Motor neuron (in vitro differentiated cells): ENCODE data around the gene STAG1. TPM values are rescaled to one million over a fixed set of nuclear protein-coding genes. Genes with fewer than 3 reads are reported as not detected.
"Not testable (repeated sequence)": the region's sequence is repeated elsewhere in the genome, so short reads cannot be mapped to it uniquely, and the experiment has no call there.

Experiments
- ATAC-seq, 8 experiments: fragments of 200-7000 bp; cut with Tn5 transposase; replicated peaks in 6 of 8; 2 replicates each; pipeline ENCODE4 v1.8.0; 2021; ENCODE audit warnings: mild to moderate bottlenecking in 8 of 8, moderate library complexity in 8 of 8
- H3K27ac ChIP-seq, 2 donors: fragments of 250-450 bp; sonication (Bioruptor Pico); 2 replicates each; pipeline ENCODE4 v1.9.0; 2021; ENCODE audit warnings: antibody characterized with exemption in 2 of 2, mild to moderate bottlenecking in 2 of 2, moderate library complexity in 1 of 2
- H3K4me1 ChIP-seq, 2 donors: fragments of 250-450 bp; sonication (Bioruptor Pico); replicated peaks in 1 of 2; 2 replicates each; pipeline ENCODE4 v1.6.1; 2021; ENCODE audit warnings: antibody characterized with exemption in 2 of 2, mild to moderate bottlenecking in 2 of 2, moderate library complexity in 1 of 2
- H3K4me3 ChIP-seq, 5 donors: fragments of 250-450 bp; sonication (Bioruptor Pico); 2 replicates each; pipeline ENCODE4 v1.9.0; 2021; ENCODE audit warnings: antibody characterized with exemption in 5 of 5, mild to moderate bottlenecking in 5 of 5, moderate library complexity in 4 of 5
- WGBS, 10 experiments: fragments of 450-650 bp; shearing (Covaris generic); methylation state at CpG; one replicate each; pipeline ENCODE4 v1.0.0; 2022; 5-methylcytosine and 5-hydroxymethylcytosine counted together
- in situ Hi-C, 9 experiments: fragments of 400-800 bp; cut with MboI; loops; one replicate each; pipeline ENCODE4 v1.15.0; 2021; ENCODE audit warnings: low sequenced_read_pairs in 9 of 9, low pct_unique_long_range_greater_than_20kb in 2 of 9; ENCODE audit not compliant: unreplicated experiment in 9 of 9
- total RNA-seq, 8 experiments: library from RNA; unstranded; fragments of 300-600 nt; gene quantifications; 2 replicates each; pipeline versions ENCODE4 v1.2.3 to v1.2.4, GENCODE V29; 2022

STAG1 gene
- total RNA-seq, 8 experiments from 2014 or later, result 19.1 to 36.9 (median 29.4) TPM

- no peak overlapping the region for H3K4me3 ChIP-seq
- H3K27ac ChIP-seq, result no peak overlapping the region
- in situ Hi-C loops, result no loop called here
- H3K4me1 ChIP-seq, result no peaks in the 10 kb centered on the region
- ATAC-seq, result no peak
- 74 to 100% (median 88%) methylated on average over 1 to 4 of the region's 4 CpGs for WGBS, 10 experiments
Measured at GRCh38 chr3:136495213-136495612, 257.0 kb downstream of the STAG1 start.

- no peak overlapping the region for H3K4me3 ChIP-seq
- H3K27ac ChIP-seq, result no peak overlapping the region
- ATAC-seq, result no peak
- WGBS, 10 experiments, result 69 to 100% (median 96%) methylated on average over 1 to 4 of the region's 4 CpGs
- no peaks in the 10 kb centered on the region for H3K4me1 ChIP-seq
- in situ Hi-C loops, result no loop called here
Measured at GRCh38 chr3:136490646-136491405, 261.4 kb downstream of the STAG1 start.

- Histone ChIP-seq H3K4me1 (no peaks in the 10 kb centered on the region), H3K27ac (no peak overlapping the region), H3K4me3 (no peak overlapping the region)
- 8 to 100% (median 84%) methylated on average over 1 of the region's 1 CpG; no CpG with 5 or more reads in 2 of the 10 experiments for WGBS, 10 experiments
- in situ Hi-C loops, result no loop called here
- peak in 3 of 8 experiments; percentile 64 to 95 (median 91) for ATAC-seq
Measured at GRCh38 chr3:136485777-136486176, 266.4 kb downstream of the STAG1 start.

DNA sequence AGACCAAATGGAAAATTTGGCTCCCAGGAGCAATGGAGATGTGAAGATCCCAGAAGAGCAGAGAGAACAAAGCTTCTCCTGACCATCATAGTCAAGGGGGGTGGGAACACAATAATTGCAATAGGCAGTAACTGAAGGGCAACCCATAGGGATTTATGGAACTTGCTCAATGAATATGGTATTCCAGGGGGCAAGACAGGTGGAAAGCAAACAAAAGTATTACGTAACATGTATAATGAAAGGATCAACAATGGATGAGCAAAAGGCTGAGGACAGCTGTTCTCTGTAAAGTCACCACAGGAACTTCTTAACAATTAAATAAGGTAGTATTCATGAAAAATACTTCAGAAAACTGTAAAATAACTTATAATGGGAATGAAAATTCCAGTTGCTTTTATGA lies 275.9 kb downstream of the STAG1 start:
- ATAC-seq, result no peak
- Histone ChIP-seq H3K4me3 (no peak overlapping the region), H3K4me1 (no peaks in the 10 kb centered on the region), H3K27ac (no peak overlapping the region)
- in situ Hi-C loops, result no loop called here
- 100% methylated on average over 1 of the region's 1 CpG; no CpG with 5 or more reads in 3 of the 10 experiments for WGBS, 10 experiments

DNA sequence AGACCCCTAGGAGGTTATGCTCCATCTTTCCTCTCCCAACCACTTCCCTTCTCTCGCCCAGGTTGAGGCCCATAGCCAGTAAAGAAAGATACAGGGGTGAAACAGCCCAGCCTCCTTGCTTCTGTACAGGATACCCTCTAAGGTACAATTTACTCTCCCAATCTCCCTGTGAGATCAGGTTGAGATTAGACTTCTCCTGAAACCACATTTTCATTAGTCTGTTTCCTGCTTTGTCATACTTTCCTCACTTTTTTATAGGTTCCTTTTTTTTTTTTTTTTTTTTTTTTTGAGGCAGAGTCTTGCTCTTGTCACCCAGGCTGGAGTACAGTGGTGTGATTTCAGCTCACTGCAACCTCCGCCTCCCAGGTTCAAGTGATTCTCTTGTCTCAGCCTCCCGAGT lies 277.3 kb downstream of the STAG1 start:
- ATAC-seq, H3K4me3 ChIP-seq, H3K4me1 ChIP-seq, in situ Hi-C loops, H3K27ac ChIP-seq: not testable (repeated sequence)
- WGBS, 10 experiments, result 92 to 100% (median 97%) methylated on average over 1 to 3 of the region's 3 CpGs; no CpG with 5 or more reads in 1 of the 10 experiments

DNA sequence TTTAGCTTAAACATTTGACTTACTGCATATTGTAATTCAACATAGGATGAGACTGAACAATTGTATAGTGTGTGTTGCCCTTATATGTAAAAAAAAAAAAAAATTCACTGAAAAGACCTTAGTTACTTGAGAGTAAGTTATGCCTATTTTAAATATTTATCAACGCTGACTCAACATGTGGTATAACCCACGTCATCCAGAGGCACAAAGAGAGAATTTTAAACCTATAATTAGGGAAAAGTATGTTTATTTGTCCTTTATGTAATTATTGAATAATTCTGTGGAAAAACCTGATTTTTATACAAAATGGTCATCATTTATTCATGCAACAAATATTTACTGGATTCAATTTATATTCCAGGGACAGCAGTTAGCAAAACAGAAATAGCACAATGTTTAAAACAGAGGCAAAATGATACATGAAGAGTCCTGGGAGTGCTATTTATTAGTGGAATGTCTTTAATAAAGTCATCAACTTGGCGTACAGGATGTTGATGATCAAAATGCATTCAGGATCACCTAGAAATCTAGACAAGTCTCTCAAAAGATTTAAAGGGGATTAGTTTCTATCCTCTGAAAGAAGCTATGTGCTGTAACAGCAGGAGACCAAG lies 278.4 kb downstream of the STAG1 start:
- WGBS, 10 experiments, result 36 to 100% (median 91%) methylated on average over 2 to 3 of the region's 3 CpGs
- in situ Hi-C loops, result no loop called here
- Histone ChIP-seq H3K27ac (no peak overlapping the region), H3K4me1 (no peaks in the 10 kb centered on the region), H3K4me3 (no peak overlapping the region)
- peak in 1 of 8 experiments; percentile 28 for ATAC-seq

- in situ Hi-C loops, result no loop called here
- H3K4me3 ChIP-seq, result no peak overlapping the region
- no peaks in the 10 kb centered on the region for H3K4me1 ChIP-seq
- no peak for ATAC-seq
- H3K27ac ChIP-seq, result no peak overlapping the region
- 46 to 100% (median 96%) methylated on average over 2 to 5 of the region's 5 CpGs; no CpG with 5 or more reads in 1 of the 10 experiments for WGBS, 10 experiments
Measured at GRCh38 chr3:136465296-136465695, 286.9 kb downstream of the STAG1 start.

- Histone ChIP-seq H3K4me3 (no peak overlapping the region), H3K4me1 (no peaks in the 10 kb centered on the region), H3K27ac (no peak overlapping the region)
- 47 to 100% (median 87%) methylated on average over 1 to 2 of the region's 2 CpGs for WGBS, 10 experiments
- in situ Hi-C loops, result no loop called here
- no peak for ATAC-seq
Measured at GRCh38 chr3:136464502-136464901, 287.7 kb downstream of the STAG1 start.

DNA sequence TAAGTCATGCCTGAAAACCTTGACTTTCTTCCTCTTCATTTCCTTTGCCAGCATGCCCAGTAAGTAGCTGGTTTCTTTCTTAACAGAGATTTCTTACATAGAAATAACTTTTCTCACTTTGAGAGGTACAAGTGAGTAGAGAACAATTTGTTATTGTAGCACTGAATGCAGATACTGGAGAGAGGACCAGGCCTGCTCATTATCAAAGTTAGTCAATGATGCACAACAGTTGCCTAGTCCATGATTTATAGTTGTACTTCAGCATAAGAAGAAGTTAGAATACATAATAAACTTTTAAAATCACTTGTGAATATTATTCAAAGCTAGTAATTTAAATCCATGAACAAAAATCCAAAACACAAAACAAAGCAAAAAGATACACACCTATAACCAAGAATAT lies 289.0 kb downstream of the STAG1 start:
- ATAC-seq, result no peak
- Histone ChIP-seq H3K4me1 (no peaks in the 10 kb centered on the region), H3K4me3 (no peak overlapping the region), H3K27ac (no peak overlapping the region)
- in situ Hi-C loops, result no loop called here

DNA sequence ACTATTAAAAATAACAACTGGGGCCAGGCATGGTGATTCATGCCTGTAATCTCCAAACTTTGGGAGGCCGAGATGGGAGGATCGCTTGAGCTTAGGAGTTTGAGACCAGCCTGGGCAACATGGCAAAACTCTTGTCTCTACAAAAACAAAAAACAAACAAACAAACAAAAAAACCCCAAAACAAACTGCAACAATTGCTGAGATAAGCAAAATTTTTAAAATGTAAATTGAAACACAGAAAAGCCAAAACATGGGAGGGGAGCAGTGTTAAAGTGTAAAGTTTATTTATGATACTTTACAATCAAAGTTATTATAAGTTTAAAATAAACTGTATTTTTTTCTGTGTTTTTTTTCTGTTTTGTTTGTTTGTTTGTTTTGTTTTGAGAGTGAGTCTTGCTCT lies 294.4 kb downstream of the STAG1 start:
- in situ Hi-C loops, result no loop called here
- Histone ChIP-seq H3K27ac (no peak overlapping the region), H3K4me1 (no peaks in the 10 kb centered on the region), H3K4me3 (no peak overlapping the region)
- ATAC-seq, result no peak
- WGBS, 10 experiments, result 86 to 100% (median 100%) methylated on average over 1 to 2 of the region's 2 CpGs

DNA sequence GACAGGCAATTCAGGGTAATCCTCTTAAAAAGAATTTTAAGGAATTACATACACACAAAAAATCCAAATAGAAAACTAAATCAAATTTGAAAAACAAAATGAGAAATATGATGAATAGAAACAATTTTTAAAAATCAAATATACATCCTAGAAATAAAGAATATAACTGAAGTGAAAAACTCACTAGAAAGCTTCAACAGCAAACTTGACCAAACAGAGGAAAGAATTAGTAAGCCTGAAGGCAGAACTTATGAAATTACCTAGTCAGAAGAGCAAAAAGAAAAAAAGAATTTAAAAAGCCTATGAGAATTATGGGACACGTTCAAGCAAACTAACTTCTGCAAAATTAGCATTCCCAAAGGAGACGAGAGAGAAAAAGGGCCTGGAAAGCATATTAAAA lies 296.0 kb downstream of the STAG1 start:
- ATAC-seq, result no peak
- in situ Hi-C loops, result no loop called here
- WGBS, 10 experiments, result 90 to 100% (median 100%) methylated on average over 1 to 2 of the region's 2 CpGs; no CpG with 5 or more reads in 1 of the 10 experiments
- no peak overlapping the region for H3K27ac ChIP-seq
- no peak overlapping the region for H3K4me3 ChIP-seq
- H3K4me1 ChIP-seq, result no peaks in the 10 kb centered on the region

DNA sequence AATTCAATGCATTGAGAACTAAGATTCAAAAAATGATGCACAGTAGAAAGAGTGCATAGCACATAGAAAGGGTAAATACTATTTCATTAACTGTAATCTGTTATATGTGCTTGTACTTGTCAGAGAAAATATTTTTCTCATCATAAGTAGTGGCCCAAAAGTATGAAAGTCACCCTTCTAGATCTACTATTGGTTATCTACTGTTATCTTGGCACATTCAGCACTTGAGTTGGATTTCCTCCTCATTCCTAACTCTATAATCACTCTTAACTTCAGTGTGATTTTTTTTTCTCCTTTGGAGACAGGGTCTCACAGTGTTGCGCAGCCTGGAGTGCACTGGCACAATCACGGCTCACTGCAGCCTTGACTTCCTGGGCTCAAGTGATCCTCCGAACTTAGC lies 307.6 kb downstream of the STAG1 start:
- ATAC-seq, result no peak
- Histone ChIP-seq H3K27ac (no peak overlapping the region), H3K4me3 (no peak overlapping the region), H3K4me1 (no peaks in the 10 kb centered on the region)
- in situ Hi-C loops, result no loop called here
- WGBS, 10 experiments, result 93 to 100% (median 100%) methylated on average over 1 to 3 of the region's 3 CpGs; no CpG with 5 or more reads in 3 of the 10 experiments

DNA sequence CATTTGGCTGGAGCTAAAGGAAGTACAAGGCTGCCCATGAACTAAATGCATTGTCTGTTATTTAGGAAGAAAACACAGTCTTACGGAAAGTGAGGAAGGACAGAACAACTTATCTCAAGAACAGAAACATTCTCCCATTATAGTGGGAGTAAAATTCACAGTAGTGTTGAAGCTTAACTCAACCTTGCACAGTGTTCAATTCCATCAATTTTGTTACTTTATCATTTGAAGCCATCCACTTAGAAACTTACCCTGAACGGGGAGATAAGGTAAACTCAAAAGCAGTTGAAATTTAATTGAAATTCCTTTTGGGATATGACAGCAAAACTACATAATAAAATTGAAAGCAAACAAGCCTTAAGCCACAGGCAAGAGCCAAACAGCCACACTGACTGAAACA lies 315.1 kb downstream of the STAG1 start:
- no peak overlapping the region for H3K4me3 ChIP-seq
- WGBS, 10 experiments, result 80 to 100% (median 100%) methylated on average over 1 to 2 of the region's 2 CpGs; no CpG with 5 or more reads in 1 of the 10 experiments
- no peak overlapping the region for H3K27ac ChIP-seq
- H3K4me1 ChIP-seq, result no peaks in the 10 kb centered on the region
- in situ Hi-C loops, result no loop called here
- no peak for ATAC-seq

GRCh38 chr3:136434429-136434828 lies 317.7 kb downstream of the STAG1 start:
- no peak overlapping the region for H3K4me3 ChIP-seq
- H3K4me1 ChIP-seq, result no peaks in the 10 kb centered on the region
- no peak for ATAC-seq
- in situ Hi-C loops, result no loop called here
- no peak overlapping the region for H3K27ac ChIP-seq
- WGBS, 10 experiments, result 10 to 100% (median 80%) methylated on average over 1 to 2 of the region's 2 CpGs
